ENCODE measurements around the gene TTC28.

TTC28 gene

DNA sequence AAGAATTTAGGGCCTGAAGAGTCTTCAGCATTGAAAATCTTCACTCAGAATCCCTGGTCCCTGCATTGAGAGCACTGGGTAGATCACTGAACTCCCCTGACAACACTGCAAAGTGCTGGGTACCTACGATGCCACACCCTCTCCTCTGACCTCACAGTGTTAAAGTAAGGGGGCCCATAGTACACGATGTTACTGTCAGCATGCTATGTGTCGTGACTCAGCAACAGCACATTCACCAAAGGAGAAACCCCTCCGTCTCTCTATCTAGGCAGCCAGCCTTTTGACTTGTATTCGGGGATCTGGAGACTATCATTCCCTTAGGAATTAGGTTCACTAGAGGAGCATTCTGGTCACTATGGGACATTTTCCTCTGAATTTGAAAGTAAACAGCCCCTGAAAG is 693.2 kb downstream of the TTC28 start:
- no peak for DNase-seq (ENCODE audit: low spot score)

DNA sequence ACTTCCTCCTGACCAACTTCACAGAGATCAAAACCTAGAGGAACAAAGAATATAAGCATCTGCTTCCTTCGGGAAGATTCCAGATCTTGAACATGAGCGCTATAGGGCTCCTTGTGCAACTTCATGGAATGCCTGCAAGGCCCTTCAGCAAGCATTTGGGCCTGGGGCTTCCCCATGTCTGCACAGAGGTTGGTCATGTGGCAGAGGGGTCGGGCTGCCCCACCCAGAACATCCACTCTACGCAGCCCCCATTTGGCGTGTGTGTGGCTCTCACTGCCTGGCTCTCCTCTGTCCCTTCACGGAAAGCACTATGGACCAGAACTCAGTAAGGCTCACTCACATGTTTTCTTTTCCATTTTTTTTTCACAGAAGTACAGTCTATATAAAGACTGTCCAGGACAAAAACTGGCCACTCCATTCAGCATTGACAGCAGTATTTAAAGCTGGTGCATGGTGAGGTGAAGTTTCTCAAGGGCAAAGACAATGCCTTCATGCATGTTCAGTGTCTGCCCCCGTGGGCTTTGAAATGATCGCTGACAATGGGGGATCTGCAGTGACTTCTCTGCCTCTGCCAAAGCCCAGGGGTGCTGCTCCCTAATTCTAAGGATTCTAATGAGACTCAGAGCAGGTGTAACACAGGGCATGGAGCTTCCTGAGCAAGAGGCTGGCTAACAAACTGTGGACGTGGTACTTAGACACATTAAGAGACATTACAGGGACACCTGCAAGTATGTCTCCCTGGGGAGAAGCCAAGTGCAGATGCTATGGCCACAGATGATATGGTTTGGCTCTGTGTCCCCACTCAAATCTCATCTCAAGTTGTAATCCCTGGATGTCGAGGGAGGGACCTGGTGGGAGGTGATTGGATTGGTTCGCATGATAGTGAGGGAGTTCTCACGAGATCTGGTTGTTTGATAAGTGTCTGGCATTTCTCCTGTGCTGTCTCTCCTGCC is 694.0 kb downstream of the TTC28 start:
- DNase-seq (ENCODE audit: low spot score) = no peak

DNA sequence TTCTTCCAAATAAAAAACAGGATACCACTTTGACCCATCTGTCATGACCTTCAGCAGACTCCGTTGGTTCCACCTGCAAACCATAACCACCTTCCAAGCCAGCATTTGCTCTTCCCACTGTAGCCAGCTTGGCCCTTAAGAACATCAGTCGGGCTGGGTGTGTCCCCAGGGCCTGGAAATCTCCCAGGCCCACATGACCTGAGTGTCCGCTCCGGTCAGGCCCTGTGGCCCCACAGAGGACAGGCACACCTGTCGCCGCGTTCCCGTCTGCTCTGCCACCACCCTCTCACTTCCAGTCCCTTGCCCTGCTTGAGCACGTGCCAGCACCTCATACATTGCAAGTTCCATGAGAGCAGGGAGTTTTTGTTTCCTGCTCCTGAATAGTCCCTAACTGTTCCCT is 694.9 kb downstream of the TTC28 start:
- DNase-seq (ENCODE audit: low spot score) = no peak

DNA sequence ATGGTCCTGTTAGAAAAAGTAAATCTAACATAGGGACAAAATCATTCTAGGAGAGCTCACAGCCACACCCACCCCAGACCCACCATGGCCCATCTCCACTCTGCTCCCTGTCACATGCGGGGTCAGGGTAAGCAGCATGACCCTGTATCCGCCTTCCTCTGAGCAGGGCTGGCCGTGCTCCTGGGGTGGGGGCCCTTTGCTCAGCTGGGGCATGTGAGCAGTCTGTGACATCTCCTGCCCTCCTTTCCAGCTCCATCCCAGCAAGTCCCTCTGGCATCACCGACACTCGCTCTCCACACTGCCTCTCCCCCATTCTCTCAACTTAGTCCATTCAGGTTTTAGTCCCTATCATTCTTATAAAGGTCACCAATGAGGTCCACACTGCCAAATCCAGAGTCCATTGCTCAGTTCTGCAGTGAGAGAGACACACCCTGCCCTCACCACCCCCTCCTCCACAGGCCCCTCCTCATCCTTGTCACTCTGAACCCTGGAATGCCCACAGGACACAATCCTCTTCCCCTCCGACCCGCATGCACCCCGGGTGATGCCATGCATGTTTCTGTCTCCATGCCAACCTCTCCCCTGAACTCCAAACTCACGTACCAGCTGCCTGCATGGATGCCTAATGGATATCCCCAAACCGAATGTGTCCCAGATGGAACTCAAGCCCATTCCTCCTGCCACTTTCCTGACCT is 695.5 kb downstream of the TTC28 start:
- DNase-seq (ENCODE audit: low spot score) = no peak

DNA sequence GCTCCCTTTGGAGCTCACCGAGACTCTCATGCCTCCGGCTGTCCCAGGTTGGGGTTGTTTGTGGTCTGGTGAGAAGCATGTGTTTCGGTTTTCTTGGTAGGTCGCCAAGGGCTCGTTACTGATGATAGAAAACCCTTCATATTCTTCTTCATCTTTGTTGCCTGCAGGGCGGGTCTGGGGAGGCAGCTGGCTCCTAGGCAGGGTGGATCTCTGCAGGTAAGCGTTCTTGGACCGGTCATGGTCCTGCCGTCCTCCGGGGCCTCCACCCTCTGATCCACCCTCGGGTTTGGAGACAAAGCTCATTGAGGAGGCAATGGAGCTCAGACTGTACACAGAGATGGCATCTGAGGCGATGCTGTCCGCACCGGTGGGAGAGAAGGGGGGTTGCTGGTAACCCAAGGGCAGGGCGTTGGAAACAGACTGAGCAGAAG is 696.3 kb downstream of the TTC28 start:
- DNase-seq (ENCODE audit: low spot score) = no peak

DNA sequence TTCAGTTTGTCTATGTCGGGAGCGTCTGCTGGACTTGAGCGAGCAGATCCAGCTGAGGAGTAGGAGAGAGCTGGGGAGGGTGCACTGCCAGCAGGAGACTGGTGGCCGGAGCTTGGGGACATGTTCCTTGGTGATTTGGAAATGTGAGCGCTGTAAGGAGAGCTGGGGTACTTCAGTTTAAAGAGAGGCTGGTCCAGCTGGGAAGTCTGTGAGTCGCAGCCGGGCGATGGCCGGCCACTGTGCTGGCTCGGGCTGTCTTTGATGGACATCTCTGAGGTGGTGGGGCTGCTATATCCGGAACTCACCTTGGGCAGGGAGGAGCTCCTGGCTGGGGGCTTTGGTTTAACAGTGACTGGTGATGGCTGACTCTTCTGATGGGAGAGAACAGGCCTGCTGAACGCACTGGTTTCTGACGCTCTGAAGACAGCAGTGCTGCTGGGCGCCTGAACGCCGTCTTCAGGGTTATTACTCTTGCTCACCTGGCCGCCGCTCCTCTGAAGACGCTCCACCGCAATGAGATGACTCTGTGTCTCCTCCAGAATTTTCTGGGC is 696.9 kb downstream of the TTC28 start:
- no peak for DNase-seq (ENCODE audit: low spot score)

DNA sequence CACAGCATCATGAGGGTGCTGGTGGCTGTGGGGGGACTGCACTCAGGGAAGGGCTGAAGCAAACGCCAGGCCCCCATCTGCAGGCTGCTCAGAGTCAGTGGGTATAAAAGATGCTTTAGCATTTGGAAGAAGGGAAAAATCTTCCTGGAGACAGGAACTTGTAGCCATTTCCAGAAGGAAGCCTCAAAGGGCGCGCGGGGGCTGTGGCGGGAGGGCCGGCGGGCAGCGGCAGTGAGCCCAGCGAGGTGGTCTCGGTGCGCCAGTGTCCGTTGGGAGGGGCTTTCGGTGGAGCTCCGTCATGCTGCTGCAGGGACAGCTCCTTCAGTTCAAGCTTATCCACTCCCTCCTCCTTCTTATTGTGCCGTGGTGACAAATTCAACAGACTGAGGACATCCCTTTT is 697.5 kb downstream of the TTC28 start:
- no peak for DNase-seq (ENCODE audit: low spot score)

DNA sequence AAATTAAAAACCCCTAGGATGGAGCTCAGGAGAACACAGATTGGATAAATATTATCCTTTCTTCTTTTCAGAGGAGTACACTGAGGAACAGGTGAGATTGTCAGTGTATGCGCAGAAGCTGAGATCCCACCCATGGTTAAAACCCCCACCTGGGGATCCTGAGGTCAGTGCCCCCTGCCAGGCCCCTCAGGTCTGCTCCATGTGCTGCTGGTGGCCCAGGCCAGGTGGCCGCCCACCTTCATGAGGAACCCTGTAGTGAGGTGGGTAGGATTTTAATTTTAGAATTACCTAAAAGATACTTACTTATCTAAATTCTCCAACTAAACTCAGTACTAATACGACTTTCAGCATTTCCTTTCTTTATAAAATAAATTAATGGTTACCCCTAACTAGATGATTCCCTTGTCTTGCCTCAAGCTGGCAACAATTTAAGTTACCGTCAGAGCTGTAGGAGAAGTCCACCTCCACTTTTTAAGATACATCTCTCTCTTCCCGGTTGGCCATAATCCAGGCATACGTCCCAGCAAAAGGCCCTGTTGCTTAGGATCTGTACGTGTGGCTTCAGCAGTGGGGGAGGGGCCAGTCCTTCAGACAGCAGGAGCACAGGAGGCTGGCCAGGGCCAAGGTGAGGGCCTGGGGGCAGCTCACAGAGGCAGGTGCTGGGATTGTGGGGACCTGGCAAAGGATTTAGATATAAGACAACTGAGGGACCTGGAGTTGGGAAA is 699.1 kb downstream of the TTC28 start:
- no peak for DNase-seq (ENCODE audit: low spot score)

DNA sequence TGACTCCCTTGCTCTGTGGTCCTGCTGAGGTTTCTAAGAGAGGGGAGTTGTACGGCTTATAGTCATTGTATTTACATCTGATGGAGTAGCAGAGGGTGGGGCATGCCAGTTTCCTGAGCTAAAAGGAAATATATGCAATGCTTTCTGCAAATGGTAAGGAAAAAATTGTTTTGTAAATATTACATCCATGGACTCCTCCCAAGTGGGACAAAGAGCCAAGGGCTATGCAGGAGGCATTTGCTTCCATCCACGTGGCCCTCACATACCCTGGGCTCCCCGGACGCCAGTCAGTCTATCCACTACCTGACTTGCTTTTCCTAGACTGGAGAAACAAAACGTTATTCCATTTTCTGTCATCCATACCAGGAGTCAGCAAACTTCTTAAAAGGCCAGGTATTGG is 700.8 kb downstream of the TTC28 start:
- DNase-seq (ENCODE audit: low spot score) = no peak

DNA sequence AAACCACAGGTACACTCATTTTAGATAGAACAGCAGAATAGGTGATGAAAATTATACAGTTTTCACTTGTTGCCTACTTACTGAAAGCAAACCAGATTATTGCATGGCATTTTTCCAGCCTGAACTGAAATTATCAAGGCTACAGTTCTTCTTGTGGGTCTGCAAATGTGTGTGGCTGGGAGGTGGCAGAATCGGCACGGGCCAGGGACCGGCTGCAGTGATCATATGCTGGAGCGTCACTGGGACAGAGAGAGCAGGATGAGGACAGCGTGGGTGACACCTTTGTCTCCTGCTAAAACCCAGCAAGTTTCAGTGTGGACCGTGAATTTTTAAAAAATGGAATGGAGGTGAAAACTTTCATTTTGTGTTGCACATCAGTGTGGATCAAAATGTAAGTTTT is 701.3 kb downstream of the TTC28 start:
- DNase-seq (ENCODE audit: low spot score) = no peak

DNA sequence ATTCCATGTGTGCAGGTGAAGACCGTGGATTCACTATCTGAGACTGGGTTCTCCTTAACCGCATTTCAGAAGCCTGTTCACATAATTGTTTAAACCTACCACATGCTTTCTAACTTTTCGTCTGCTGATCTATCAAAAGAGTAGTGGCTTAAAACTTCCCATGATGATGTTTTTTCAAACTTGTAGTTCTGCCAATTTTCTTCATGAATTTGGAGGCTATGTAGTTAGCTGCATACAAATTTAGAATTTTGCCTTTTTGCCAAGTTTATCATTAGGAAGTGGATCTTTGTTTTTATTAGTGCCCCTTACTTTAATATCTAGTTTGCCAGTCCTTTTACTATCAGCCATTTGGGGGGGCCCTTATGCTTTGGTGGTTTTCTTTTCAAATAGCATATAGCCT is 703.1 kb downstream of the TTC28 start:
- DNase-seq (ENCODE audit: low spot score) = no peak

DNA sequence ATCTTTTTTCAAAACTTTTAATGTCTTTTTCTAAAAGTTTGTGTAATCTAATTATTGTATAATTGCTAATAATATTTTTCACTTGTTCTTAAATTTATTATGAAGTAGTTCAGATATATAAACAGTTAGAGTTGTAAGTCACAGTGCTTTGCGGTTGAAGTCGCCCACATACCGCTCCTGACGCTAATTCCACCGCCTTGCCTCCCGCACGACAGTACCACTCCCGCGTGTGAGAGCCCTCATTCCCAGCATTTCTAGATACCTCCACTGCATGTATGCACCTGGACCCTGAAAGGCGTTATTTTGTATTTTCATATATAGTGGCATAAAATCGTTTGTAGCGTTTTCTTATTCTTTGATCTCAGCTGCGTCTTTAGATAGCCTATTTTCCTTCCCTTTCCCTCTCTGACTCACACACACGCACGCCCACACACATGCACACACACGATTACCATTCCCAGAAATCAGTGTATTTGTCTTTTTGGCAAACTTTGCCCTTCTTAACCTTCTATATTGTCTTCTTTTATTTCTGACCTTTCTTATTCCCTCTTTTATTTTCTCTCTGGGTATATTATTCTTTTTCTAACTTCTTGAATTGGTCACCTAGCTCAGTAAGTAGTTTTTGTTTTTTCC is 704.1 kb downstream of the TTC28 start:
- no peak for DNase-seq (ENCODE audit: low spot score)

DNA sequence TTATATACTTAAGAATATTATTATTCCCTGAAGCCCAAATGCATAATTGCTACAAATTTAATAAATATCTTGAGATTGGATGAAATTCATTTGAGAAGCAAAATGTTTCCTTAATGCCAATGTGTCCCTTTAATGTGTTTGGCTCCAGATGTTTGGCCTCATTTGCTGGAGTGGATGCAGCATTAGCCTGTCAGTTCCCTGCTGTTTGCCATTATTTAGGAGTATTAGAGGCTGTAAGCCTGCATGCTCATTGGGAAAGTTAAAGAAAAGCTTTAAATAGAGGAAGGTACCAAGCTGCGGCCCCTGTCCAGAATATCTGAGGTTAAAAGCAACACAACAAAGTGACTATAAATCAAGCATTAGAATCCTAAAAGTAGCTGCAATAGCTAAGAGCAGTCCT is 705.8 kb downstream of the TTC28 start:
- no peak for DNase-seq (ENCODE audit: low spot score)

DNA sequence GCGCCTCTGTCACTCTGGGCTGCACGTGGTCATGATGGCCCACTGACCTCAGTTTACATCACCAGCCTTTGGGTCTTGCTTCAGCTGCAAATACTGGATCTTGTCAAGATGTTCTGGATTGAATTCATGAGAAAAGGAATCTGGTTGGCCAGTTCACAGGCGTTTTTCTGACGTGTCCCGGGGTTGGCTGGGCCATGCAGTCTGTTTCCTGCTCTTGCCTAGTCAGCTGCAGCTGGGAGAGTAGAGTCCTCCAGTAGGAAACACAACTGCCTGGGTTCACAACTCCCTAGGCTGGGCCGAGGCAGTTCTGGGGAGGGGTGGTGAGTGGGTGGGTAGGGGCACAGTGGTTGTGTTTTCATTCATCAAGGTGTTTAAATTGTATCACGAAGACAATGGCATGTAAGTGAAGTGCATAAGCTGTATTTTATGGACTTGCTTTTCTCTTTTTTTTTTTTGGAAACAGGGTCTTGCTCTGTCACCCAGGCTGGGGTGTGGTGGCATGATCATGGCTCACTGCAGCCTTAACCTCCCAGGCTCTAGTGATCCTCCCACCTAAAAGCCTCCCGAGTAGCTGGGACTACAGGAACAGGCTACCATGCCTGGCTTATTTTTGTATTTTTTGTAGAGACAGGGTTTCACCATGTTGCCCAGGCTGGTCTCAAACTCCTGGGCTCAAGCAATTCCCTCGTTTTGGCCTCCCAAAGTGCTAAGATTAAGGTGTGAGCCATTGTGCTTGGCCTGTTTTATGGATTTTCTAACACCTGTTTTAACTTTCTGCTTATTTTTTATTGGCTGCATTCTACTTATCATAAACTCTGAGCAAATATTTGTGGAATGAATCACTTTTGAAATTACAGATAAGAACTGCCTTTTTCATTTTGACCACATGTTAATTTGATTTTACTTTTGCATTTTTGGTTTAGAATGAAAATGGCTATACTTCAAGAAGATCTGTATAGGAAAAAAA is 706.6 kb downstream of the TTC28 start:
- no peak for DNase-seq (ENCODE audit: low spot score)

DNA sequence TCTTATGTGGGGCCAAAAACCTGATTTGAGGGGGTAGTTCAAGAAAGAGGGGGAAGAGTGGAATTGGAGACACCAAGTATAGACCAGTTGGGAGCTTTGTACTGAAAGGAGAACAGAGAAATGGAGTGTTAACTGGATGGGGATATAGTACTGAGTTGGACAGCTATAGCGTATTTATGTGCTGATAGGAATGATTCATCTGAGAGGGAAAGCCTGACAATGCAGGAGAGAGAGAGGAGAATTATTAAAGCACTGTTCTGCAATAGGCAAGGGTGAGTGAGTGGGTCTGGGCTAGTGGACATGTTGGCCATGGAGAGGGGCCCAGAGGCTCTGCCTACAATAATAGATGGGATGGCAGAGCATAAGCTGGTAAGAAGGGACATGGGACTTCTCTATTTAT is 707.7 kb downstream of the TTC28 start:
- DNase-seq (ENCODE audit: low spot score) = no peak

DNA sequence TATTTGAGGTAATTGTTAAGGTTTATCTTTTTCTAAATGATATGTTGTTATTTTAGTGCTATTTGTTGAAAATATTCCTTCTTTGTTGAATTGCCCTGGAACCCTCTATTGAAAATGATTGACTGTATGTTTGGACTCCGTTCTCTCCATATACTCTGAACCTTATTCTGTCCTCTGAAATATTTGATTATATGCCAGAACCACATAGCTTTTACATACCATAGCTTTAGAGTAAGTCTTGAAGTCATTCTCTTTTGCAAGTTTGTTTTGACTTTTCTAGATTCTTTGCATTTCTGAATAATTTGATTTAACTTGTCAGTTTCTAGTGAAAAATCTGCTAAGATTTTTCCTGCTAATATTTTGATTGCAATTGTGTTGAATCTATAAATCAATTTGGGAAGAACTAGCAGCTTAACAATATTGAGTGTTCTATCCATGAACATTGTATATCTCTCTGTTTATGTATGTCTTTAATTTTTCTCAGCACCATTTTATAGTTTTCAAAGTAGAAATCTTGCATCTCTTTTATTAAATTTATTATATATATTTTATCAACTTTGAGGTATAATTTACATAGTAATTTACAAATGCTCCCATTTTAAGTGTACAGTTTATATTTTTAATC is 708.9 kb downstream of the TTC28 start:
- no peak for DNase-seq (ENCODE audit: low spot score)

DNA sequence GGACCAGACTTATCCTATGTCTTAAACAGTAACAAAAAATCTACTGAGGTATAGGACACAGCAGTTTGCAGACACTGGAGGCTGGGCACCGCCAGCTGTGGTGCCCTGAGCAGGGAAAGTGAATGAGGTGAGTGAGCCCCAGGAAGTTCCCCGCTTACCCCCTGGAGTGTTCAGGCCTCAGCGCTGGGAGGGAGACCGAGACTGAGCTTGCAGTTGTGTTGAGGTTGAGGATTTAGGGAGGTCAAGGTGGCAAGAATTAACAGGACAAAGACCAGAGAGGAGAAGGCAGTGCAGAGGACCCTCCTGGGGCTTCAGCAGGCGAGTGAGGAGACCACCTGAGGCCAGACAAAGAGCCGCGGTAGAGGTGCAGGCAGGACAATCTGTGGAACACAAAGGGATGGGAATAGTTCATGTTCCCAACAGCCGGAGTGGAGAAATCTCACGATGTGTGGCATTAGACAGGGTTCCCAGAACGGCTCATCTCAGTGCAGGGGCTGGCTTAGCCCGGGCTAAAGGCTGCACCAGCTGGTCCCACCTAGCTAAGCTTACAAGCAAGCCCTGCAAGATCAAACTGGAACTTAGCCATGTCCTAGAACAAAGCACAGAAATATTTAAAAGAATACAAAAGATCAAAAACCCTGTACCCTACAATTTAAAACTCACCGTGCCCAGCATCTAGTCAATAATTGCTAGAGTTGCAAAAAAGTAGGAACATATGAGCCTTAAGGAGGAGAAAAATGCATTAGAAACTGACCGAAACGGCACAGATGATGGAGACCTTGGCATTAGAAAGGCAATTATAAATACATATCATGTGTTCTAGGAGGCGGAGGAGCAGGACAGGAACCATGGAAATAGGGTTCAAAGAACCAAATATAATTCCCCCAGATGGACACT is 713.2 kb downstream of the TTC28 start:
- DNase-seq (ENCODE audit: low spot score) = no peak

DNA sequence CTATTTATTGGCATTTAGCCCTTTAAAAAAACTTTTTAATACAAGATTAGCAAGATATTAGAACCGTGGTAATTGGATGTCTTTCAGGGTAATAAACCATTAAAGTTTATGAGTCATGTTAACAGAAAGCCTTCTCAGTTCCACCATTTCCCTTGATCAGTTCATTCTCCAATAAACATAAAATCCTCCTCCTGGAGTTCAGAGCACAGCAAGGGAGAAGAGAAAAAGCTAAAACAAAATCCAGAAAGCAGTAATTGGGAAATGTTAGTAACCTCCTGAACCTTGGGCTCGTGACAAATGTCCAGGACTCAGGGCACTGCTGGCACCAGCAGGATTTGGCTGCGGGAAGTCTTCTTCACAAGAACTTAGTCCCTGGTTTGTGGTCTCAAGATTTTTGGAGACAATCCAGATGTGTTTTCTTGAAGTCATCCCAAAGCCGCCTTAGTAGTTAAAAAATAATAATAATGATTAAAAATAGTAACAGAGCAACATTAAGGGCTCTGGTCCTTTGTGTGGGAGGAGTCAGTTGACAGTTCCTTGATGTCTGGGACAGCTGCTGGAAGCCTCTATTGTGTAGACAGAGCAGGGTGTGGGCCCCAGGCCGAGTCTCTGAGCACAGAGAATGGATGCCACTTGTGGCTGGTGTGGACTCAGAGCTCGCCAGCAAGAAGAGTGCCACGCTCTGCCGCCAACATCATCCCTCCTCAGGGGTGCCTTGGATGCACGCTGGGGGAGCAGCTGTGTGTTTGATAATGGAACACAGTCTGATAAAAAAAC is 717.2 kb downstream of the TTC28 start:
- DNase-seq (ENCODE audit: low spot score) = no peak

Data from HuH-7 (cell line).